PFSK-1 (cell line): Measurements from ENCODE around the gene CLEC11A.
"Not testable (repeated sequence)": the region's sequence is repeated elsewhere in the genome, so short reads cannot be mapped to it uniquely, and the experiment has no call there.

Source experiments
- FOXP2 ChIP-seq: optimal IDR thresholded peaks from 2 replicates; pipeline ENCODE3; 2011; ENCODE audit warnings: borderline replicate concordance, control low read depth, inconsistent platforms; ENCODE audit not compliant: insufficient read depth; ENCODE audit errors: extremely low read length, extremely low read depth
- POLR2AphosphoS5 ChIP-seq: IDR thresholded peaks from 2 replicates; pipeline ENCODE4 v1.6.1; 2012; ENCODE audit warnings: low read depth, mild to moderate bottlenecking, control low read depth, low read length, moderate library complexity
- REST ChIP-seq, 2 experiments: IDR thresholded peaks; 2 replicates each; pipeline versions ENCODE4 v1.6.1 to v1.8.0; 2011 to 2012; ENCODE audit warnings: low read depth in 2 of 2, low read length in 2 of 2, control low read depth in 1 of 2, inconsistent platforms in 1 of 2, mild to moderate bottlenecking in 1 of 2, moderate library complexity in 1 of 2; ENCODE audit not compliant: insufficient read depth in 1 of 2
- SIN3A ChIP-seq: IDR thresholded peaks from 2 replicates; pipeline ENCODE4 v1.6.1; 2012; ENCODE audit warnings: mild to moderate bottlenecking, low read length, moderate library complexity, borderline replicate concordance; ENCODE audit not compliant: insufficient read depth
- TAF1 ChIP-seq: IDR thresholded peaks from 2 replicates; pipeline ENCODE4 v1.6.1; 2012; ENCODE audit warnings: low read length, control low read depth, borderline replicate concordance; ENCODE audit not compliant: insufficient read depth

GRCh38 chr19:50770164-50770563 lies 47.0 kb downstream of the CLEC11A start, which contains the start of gene GPR32:
- TF ChIP-seq POLR2AphosphoS5; REST (IDR thresholded peaks at IDR 0.05; ENCODE audit: insufficient read depth in 1 of 2, low read depth in 2 of 2, low read length in 2 of 2); TAF1; FOXP2; SIN3A: not testable (repeated sequence)
